CD4-positive, alpha-beta T cell treated with Interleukin-21 for 1 hour (primary cell): ENCODE data around the gene S100A14.
"Not testable (repeated sequence)": the region's sequence is repeated elsewhere in the genome, so short reads cannot be mapped to it uniquely, and the experiment has no call there.

Experiments
- DNase-seq: peaks from one replicate; pipeline ENCODE4 v3.0.0-alpha.2; 2020

The S100A14 gene

DNA sequence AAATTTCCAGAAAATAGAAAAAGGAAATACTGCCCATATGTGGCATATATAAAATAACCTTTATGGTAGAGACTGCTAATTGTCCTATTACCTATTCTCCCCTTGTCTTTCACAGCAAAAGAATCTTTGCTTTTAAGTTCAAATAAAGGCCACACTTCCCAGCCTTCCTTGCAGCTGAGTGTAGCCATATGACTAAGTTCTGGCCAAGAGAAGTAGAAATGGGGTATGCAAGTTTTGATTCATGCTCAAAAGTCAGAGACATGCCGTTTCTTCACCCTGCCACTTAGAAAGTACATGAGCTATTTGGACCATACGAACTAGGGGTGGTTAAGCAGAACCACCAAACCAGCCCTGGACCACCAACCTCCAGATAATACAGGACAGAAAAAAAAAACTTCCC lies 32.1 kb downstream of the S100A14 start:
- DNase-seq = no peak

DNA sequence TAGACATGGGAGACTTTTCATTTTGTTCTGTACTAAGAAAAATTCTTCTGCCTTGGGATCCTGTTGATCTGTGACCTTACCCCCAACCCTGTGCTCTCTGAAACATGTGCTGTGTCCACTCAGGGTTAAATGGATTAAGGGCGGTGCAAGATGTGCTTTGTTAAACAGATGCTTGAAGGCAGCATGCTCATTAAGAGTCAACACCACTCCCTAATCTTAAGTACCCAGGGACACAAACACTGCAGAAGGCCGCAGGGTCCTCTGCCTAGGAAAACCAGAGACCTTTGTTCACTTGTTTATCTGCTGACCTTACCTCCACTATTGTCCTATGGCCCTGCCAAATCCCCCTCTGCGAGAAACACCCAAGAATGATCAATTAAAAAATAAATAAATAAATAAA lies 32.6 kb downstream of the S100A14 start:
- not testable (repeated sequence) for DNase-seq

DNA sequence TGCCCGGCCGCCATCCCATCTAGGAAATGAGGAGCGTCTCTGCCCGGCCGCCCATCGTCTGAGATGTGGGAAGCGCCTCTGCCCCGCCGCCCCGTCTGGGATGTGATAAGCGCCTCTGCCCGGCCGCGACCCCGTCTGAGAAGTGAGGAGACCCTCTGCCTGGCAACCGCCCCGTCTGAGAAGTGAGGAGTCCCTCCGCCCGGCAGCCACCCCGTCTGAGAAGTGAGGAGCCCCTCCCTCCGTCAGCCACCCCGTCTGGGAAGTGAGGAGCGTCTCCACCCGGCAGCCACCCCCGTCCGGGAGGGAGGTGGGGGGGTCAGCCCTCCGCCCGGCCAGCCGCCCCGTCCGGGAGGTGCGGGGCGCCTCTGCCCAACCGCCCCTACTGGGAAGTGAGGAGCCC lies 33.3 kb downstream of the S100A14 start:
- DNase-seq = not testable (repeated sequence)

DNA sequence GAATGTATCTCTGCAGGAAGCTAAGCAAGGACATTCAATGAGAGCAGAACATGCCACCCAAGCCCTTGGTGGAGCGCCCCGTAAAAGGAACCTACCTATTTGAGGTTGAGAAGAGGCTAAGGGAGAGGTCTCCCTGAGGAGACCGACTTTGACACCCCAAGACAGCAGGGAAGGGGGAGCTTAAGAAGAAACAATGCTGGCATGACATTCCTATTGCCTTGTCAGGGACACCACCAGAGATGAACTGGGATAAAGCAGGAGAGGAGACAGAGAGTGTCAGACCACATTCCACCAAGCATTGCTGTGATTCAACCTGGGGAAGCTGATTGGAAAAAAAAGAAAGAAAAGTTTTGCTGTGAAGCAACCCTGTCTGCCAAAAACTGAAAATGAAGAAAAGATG lies 37.2 kb downstream of the S100A14 start:
- DNase-seq = no peak

DNA sequence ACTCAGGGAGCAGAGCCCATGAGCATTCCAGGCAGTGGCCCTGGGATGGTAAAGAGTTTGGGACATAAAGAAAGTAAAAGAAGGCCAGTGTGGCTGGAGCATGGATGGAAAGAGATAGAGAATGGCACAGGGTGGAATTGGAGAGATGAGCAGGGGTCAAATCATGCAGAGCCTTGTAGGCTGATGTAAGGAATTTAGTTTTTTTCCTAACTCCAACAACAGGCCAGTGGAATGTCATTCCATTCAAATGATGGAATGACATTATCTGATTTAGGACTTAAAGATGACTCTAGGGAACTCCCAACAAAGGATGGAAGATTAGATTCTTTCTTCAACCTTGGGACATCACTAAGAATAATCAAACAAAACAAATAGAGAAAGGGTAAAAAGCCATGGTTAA lies 37.6 kb downstream of the S100A14 start:
- DNase-seq = no peak

DNA sequence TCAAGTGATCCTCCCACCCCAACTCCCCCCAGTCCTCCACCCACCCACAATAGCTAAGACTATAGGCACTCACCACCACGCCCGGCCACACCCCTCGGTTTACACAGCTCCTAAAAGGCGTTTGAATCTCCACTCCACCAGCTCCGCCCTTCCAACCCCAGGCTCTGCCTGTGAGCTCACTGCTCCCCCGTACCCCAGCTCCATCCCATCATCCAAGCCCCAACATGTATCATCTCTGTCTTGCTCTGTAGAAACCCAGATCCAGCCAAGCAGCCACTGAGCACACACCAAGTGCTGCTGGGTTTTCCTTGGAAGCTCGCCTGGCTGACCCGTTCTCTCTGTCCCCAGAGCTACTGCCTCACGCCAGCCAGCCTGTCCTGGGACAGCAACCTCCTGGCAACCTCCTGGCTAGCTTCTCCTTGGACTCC lies 38.5 kb downstream of the S100A14 start:
- no peak for DNase-seq

DNA sequence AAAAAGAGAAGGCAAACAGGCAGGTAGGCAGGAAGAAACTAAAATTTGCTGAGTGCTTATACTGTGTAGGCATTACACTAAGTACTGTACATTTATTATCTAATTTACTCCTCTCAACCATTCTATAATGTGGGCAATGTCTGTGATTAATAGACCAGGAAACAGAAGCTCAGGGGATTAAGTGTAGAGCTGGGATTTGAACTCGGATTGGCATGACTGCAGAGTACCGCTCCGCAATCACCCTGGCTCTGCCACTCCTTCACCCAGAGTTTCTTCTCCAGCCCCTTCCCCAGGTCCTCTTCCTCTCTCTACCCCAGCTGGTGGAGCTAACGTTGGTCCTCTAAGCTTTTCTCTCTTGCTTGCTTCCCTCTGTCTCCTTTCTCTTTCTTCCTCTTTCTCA lies 39.0 kb downstream of the S100A14 start:
- no peak for DNase-seq

DNA sequence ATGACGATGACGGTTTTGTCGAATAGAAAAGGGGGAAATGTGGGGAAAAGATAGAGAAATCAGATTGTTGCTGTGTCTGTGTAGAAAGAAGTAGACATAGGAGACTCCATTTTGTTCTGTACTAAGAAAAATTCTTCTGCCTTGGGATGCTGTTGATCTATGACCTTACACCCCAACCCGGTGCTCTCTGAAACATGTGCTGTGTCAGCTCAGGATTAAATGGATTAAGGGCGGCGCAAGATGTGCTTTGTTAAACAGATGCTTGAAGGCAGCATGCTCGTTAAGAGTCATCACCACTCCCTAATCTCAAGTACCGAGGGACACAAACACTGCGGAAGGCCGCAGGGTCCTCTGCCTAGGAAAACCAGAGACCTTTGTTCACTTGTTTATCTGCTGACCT lies 40.6 kb downstream of the S100A14 start:
- DNase-seq = not testable (repeated sequence)

DNA sequence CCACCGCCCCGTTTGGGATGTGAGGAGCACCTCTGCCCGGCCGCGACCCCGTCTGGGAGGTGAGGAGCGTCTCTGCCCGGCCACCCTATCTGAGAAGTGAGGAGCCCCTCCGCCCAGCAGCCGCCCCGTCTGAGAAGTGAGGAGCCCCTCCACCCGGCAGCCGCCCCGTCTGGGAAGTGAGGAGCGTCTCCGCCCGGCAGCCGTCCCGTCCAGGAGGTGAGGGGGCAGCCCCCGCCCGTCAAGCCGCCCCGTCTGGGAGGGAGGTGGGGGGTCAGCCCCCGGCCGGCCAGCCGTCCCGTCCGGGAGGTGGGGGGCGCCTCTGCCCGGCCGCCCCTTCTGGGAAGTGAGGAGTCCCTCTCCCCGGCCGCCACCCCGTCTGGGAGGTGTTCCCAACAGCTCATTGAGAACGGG lies 41.0 kb downstream of the S100A14 start:
- not testable (repeated sequence) for DNase-seq

DNA sequence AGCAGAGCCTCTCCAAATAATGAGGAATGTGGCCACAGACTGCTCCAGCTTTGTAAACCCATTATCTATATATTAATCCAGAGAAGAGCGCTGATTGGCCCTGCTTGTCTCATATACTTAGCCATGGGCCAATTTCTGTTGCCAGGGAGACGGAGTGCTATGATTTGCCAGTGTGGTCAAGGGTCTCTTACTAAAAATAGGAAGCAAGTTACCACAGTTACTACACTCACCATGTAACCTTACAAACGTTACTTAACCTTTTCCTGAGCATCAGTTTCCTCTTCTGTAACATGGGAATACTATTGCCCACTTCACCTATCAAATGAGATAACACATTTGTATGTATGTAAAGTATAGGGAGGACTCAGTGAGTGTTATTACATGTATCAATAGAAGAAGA lies 42.8 kb downstream of the S100A14 start:
- no peak for DNase-seq

DNA sequence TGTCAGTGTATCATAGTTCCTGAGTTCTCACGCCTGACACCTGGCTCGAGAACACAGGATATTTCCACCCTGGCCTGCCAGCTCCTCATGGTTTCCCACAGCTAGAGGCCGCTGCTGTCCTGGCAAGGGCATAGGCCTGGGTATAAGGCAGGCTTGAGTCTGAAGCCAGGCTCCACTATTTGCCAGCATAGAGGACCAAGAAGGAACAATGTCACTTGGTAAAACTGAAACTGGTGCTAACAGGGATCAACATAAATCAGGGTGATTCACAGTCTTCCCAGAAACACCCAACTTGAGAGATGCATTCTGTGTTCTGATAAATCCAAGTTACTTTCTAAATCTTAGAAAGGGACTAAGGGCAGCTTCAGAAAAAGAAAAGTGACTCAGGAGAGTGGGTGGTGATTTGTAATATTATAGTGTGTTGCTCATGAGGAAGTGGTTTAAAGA lies 43.5 kb downstream of the S100A14 start:
- DNase-seq = peak; percentile 59

DNA sequence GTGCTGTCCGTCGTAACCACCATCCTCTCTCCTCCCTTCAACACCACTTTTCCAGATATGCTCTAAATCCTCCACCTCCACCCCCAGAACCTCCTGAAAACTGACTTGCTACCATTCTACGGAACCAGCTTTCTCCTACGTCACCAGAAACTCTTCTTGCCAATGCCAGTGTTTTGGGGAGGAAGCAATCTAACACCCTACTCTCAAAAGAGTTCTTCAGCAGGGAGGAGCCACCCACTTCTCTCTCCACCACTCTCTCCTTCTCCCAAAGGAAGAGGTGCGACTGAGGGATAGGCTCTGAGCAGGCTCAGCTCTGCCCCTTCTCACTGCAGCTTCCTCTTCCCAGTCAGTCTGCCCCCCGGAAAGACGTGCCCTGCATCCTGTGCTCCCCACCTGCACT lies 44.4 kb downstream of the S100A14 start:
- DNase-seq = no peak

DNA sequence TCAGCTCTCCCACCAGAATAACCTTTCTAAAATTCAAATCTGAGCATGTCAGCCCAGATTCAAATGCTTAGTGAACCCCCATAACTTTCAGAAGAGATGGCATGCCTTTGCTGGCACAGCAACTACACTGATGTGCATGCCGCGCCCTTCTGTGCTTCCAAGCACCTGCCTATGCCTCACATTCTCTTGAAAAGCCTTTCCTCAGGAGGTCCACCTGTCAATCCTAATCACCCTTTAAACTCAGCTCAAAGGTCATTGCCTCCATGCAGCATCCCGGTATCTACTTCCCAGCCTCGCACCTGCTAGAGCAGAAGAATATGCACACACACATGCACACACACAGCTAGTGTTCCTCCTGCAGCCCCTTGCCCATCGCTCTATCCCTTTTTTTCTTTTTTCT lies 45.3 kb downstream of the S100A14 start:
- no peak for DNase-seq

DNA sequence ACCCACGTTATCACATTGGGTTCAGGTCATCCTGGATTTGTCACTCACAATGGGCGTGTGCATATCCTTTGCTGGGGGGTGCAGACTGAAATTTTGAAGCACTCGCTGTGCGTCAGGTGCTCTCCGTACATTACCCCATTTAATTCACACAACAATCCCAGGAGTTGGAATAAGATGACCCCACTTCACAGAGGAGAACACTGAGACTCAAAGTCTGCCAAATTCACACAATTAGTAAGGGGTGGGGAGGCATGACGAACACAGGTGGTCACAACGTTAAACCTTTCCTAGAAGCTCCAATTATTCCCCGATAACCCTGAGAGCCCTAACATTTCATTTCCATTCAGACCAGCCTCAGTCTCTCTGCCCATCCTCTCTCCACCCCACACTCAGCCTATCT lies 46.7 kb downstream of the S100A14 start:
- no peak for DNase-seq

DNA sequence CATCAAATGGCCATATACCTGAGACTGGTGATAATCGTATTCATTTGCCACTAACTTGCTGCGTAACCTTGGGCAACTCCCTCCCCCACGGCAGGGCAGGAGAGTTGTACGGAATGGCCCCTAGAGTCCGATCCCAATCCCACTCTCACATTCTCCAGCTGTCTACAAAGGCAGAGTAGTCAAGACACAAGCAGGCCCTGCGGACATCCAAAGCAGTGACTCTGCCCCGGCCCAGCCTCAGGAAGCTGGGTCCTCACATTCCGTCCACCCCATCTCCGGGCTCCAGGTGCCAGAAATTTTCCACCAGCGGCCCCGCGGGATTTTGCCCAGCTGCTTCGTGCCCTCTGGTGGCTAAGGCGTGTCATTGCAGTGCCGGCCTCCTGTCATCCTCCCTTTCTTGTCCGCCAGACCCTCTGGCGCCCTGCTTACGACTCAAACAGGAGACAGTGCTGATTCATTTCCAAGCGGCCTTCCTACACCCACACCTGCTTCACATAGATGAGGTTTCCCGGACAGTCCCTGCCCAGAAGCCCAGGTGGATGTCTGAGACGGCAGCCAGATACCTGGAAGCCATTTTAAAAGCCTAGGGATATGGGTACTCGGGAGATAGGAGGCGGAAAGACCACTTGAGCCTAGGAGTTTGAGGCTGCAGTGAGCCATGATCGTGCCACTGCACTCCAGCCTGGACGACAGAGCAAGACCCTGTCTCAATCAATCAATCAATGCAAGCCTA lies 47.6 kb downstream of the S100A14 start:
- DNase-seq = peak; percentile 81

DNA sequence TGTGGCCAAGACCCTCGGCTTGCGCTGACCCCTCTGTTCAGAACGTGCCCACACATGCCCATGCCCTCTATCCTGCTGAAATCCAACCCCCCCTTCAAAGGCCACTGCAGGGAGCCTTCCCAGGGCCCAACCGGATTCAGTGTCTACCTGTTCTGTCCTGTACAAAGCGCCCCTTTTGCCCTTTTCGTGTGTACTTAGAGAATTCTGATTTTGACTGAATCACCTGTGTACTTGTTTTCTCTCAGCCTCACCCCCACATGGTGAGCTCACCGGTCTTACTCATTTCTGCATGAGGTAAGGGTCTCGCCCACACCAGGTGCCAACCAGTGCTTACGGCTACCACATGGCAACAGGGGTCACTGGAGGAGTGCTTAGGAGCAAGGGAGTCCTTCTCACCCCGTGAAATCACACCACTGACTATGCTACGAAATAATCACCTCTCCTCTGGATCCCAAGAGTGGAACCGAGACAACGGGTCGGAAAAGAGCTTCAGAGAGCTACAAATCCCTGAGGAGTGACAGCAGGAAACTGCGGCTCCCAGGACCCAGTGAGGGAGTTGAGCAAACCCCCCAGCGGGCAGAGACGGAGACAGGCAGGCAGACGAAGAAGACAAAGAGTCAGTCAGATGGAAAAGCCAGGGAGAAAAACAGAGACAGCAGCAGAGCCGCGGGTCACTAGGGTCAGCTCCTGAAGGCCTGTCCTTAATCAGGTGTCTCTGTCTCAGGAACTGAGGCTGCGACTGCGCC lies 48.3 kb downstream of the S100A14 start:
- DNase-seq = no peak

DNA sequence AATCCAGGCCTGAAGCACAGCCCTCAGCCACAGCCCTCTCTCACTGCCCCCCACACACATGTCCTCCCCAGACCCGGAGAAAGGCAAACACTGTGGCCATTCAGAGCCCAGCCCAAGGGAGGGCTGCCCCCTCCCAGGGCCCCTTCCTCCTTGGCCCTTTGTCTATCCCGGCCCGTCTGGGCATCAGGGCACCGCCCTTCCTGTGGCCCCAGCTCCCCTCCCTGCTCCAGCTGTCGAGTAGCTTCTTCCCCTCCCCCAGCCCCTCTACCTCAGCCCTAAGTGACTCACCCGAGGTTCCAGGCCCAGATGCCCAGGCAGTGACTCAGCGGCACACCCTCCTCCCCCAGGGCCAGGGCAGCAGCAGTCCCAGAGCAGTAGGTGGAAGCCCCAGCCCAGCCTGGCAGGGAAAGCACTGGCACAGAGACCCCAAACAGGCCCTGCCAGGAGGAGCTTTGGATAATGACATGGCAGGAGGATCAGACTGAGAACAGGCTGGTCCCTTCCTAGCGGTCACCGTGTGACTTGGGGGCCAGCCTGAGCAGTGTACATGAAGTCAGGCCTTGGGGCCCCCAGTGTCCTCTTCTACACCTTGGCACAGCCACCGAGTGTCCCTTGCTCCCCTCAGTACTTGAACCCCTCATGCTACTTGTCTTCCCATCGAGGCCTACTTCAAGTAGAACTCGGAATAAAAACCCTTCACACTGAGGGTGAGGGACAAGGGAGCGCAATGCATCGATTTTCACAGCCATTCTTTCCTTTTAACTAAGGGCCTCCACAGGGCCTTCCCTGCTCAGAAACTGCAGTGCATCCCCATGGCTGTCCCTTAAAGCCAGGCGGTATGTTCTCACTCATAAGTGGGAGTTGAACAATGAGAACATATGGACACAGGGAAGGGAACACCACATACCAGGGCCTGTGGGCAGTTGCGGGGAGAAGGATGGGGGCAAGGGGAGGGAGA lies 49.4 kb downstream of the S100A14 start:
- DNase-seq = peak; percentile 78

DNA sequence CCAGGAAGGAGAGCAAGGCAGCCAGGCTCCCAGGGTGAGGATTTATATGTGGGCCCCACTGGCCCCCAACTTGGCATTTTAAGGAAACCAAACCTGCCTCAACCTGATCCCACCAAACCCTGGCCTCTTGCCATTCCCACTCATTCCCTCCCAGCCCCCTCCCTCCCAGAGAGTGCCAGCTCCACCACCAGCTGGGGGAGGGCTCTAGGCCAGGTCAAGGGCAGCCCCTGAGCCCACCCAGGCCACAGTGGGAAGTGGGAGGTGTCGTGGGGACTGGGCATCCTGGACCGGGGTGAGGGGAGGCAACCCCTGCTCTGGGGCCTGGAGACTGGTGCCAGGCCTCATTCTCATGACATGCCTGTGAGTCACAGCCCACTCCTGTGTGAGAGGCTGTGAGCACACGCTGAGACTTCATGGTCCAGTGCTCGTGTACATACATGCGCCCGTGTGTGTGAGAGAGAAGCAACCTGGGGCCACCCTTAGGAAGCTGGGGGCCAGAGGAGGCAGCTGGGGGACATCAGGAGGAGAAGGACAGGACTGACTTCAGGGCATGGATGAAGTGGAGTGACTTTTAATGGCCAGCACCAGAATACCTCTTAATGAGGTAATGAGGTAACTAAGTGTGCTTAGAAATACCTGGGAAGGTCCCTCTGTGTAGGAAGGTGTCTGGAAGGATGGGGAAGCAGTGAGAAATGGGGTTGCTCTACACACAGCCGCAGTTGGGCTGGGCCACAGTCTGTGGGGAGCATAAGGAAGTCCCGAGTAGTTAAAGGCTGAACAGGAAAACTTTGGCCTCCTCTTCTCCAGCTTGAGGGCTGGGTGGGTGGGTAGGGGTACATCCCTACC lies 50.4 kb downstream of the S100A14 start, which contains the start of gene S100A2:
Gene S100A2, minus strand, starts transcription at position 316 of the 846 bp plus-strand sequence. CDS start 1,967 bp downstream, outside the sequence.
- DNase-seq = no peak
